ENCODE data around the gene CCDC85B.

DNA sequence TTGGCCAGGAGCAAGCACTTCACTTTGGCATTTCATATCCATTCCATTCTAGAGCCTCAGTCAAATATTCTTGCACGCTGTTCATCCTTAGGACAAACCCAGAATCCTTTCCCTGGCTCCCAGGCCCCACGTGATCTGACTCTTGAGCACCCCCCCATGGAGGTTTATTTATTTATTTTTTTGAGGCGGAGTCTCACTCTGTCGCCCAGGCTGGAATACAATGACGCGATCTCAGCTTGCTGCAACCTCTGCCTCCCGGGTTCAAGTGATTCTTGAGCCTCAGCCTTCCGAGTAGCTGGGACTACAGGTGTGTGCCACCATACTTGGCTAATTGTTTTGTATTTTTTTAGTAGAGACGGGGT is 42.1 kb downstream of the CCDC85B start:
- no peak for TF ChIP-seq CHD2 (IDR thresholded peaks at IDR 0.05; ENCODE audit: low read length, partially characterized antibody)
- TF ChIP-seq, protein P1, sequence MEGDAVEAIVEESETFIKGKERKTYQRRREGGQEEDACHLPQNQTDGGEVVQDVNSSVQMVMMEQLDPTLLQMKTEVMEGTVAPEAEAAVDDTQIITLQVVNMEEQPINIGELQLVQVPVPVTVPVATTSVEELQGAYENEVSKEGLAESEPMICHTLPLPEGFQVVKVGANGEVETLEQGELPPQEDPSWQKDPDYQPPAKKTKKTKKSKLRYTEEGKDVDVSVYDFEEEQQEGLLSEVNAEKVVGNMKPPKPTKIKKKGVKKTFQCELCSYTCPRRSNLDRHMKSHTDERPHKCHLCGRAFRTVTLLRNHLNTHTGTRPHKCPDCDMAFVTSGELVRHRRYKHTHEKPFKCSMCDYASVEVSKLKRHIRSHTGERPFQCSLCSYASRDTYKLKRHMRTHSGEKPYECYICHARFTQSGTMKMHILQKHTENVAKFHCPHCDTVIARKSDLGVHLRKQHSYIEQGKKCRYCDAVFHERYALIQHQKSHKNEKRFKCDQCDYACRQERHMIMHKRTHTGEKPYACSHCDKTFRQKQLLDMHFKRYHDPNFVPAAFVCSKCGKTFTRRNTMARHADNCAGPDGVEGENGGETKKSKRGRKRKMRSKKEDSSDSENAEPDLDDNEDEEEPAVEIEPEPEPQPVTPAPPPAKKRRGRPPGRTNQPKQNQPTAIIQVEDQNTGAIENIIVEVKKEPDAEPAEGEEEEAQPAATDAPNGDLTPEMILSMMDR (IDR thresholded peaks at IDR 0.05) = no peak; the same call in 1 of the 2 replicates
- no peak for TF ChIP-seq TEAD4 (IDR thresholded peaks at IDR 0.05; ENCODE audit: borderline replicate concordance, insufficient read depth)
- no peak for TF ChIP-seq EZH2phosphoT487 (IDR thresholded peaks at IDR 0.05; ENCODE audit: borderline replicate concordance, low read depth)
- TF ChIP-seq POLR2AphosphoS5 (IDR thresholded peaks at IDR 0.05; ENCODE audit: low read depth, low read length) = no peak
- TF ChIP-seq, protein P2, sequence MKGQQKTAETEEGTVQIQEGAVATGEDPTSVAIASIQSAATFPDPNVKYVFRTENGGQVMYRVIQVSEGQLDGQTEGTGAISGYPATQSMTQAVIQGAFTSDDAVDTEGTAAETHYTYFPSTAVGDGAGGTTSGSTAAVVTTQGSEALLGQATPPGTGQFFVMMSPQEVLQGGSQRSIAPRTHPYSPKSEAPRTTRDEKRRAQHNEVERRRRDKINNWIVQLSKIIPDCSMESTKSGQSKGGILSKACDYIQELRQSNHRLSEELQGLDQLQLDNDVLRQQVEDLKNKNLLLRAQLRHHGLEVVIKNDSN (IDR thresholded peaks at IDR 0.05; ENCODE audit: borderline replicate concordance, low read depth) = peak; percentile 70
- no peak for TF ChIP-seq MXI1 (IDR thresholded peaks at IDR 0.05; ENCODE audit: low read depth, low read length)
- no peak for TF ChIP-seq GABPA (IDR thresholded peaks at IDR 0.05; ENCODE audit: low read depth)
- TF ChIP-seq, protein P3, sequence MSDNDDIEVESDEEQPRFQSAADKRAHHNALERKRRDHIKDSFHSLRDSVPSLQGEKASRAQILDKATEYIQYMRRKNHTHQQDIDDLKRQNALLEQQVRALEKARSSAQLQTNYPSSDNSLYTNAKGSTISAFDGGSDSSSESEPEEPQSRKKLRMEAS (IDR thresholded peaks at IDR 0.05; ENCODE audit: low read depth) = no peak
- no peak for TF ChIP-seq TAF1 (IDR thresholded peaks at IDR 0.05; ENCODE audit: borderline replicate concordance, low read depth, low read length)
- no peak for TF ChIP-seq YY1 (IDR thresholded peaks at IDR 0.05; ENCODE audit: low read depth)

Measured in SK-N-SH (cell line).